ENCODE results near the gene BLNK. TPM values are rescaled to one million over a fixed set of nuclear protein-coding genes. Genes with fewer than 3 reads are reported as not detected.
A peak's percentile ranks its signal among the peaks of the same experiment; 100 is the strongest.

Gene BLNK
- total RNA-seq (1 to 10 TPM; 1.1 to 1.5 TPM), polyA plus RNA-seq (ENCODE audit: insufficient read depth, low read depth, low replicate concordance) (4.5 TPM)
- long read RNA-seq, donor 1, partial matches to known transcripts = 0 of 1 reads
- long read RNA-seq, donor 1, other reads (novel, unspliced or antisense) = 0 of 1 reads
- long read RNA-seq, donor 2 = 0 reads

- WGBS, 2 donors = 63 to 64% methylated on average over 6 of the region's 6 CpGs
- no peaks in the 10 kb centered on the region for H3K36me3 ChIP-seq (ENCODE audit: low read depth, missing control alignments)
- no peaks in the 10 kb centered on the region for H3K9me3 ChIP-seq
- TF ChIP-seq POLR2A (IDR thresholded peaks at IDR 0.05) (no peak), CTCF (IDR thresholded peaks at IDR 0.05) (no peak)
- no peaks in the 10 kb centered on the region for H3K27me3 ChIP-seq
- intact Hi-C loops (cut with DNase I; ENCODE audit: low total_unique reads) = no loop called here
- H3K4me3 ChIP-seq = no peak within 1 kb of the TSS
- no peaks in the 10 kb centered on the region for H3K4me1 ChIP-seq
- no peak within 1 kb of the TSS for H3K27ac ChIP-seq
- peak; percentile 42 for DNase-seq
Observed at GRCh38 chr10:96271016-96271815, at the start of gene BLNK. Gene BLNK, minus strand, starts transcription at chr10:96271569. Its CDS starts 171 bp downstream, at chr10:96271398.

- no peak overlapping the region for H3K4me3 ChIP-seq
- H3K27ac ChIP-seq = no peak overlapping the region
- no peak for DNase-seq
- H3K27me3 ChIP-seq = no peaks in the 10 kb centered on the region
- intact Hi-C loops (cut with DNase I; ENCODE audit: low total_unique reads) = no loop called here
- 51 to 54% methylated on average over 3 of the region's 3 CpGs for WGBS, 2 donors
- no peaks in the 10 kb centered on the region for H3K9me3 ChIP-seq
- no peaks in the 10 kb centered on the region for H3K36me3 ChIP-seq (ENCODE audit: low read depth, missing control alignments)
- TF ChIP-seq CTCF (IDR thresholded peaks at IDR 0.05) (no peak), POLR2A (IDR thresholded peaks at IDR 0.05) (no peak)
- H3K4me1 ChIP-seq = no peaks in the 10 kb centered on the region
Observed at GRCh38 chr10:96319754-96320474, 48.5 kb upstream of the BLNK start.

GRCh38 chr10:96317067-96317833, 45.9 kb upstream of the BLNK start:
- Histone ChIP-seq H3K4me1 (no peaks in the 10 kb centered on the region), H3K9me3 (no peaks in the 10 kb centered on the region), H3K27ac (no peak overlapping the region), H3K4me3 (no peak overlapping the region), H3K36me3 (ENCODE audit: low read depth, missing control alignments) (no peaks in the 10 kb centered on the region), H3K27me3 (no peaks in the 10 kb centered on the region)
- 85 to 86% methylated on average over 4 of the region's 4 CpGs for WGBS, 2 donors
- intact Hi-C loops (cut with DNase I; ENCODE audit: low total_unique reads) = no loop called here
- TF ChIP-seq CTCF (IDR thresholded peaks at IDR 0.05) (no peak), POLR2A (IDR thresholded peaks at IDR 0.05) (no peak)
- DNase-seq = no peak

GRCh38 chr10:96313344-96313743, 42.0 kb upstream of the BLNK start:
- TF ChIP-seq POLR2A (IDR thresholded peaks at IDR 0.05) = no peak
- no peak for TF ChIP-seq CTCF (IDR thresholded peaks at IDR 0.05)
- H3K4me1 ChIP-seq = no peaks in the 10 kb centered on the region
- H3K27ac ChIP-seq = no peak overlapping the region
- WGBS, 2 donors = 76 to 77% methylated on average over 2 of the region's 2 CpGs
- no peaks in the 10 kb centered on the region for H3K9me3 ChIP-seq
- intact Hi-C loops (cut with DNase I; ENCODE audit: low total_unique reads) = no loop called here
- DNase-seq = no peak
- no peak overlapping the region for H3K4me3 ChIP-seq
- no peaks in the 10 kb centered on the region for H3K36me3 ChIP-seq (ENCODE audit: low read depth, missing control alignments)
- no peaks in the 10 kb centered on the region for H3K27me3 ChIP-seq
